HG02852 (cell line): ENCODE measurements around the gene SCD5.

ENCODE experiments used
- ATAC-seq: cut with Tn5 transposase; IDR thresholded peaks from one replicate; pipeline ENCODE4 v1.9.1; 2021; ENCODE audit warnings: mild to moderate bottlenecking, moderate library complexity; ENCODE audit not compliant: unreplicated experiment

SCD5 gene

GRCh38 chr4:82601242-82602015 lies 197.2 kb downstream of the SCD5 start:
- no peak for ATAC-seq

- ATAC-seq = no peak
Measured at GRCh38 chr4:82599336-82599735, 199.3 kb downstream of the SCD5 start.

- no peak for ATAC-seq
Measured at GRCh38 chr4:82594456-82594855, 204.1 kb downstream of the SCD5 start.

GRCh38 chr4:82593411-82593810 lies 205.2 kb downstream of the SCD5 start:
- no peak for ATAC-seq

- ATAC-seq = no peak
Measured at GRCh38 chr4:82592639-82593038, 206.0 kb downstream of the SCD5 start.

GRCh38 chr4:82591592-82591991 lies 207.0 kb downstream of the SCD5 start:
- ATAC-seq = no peak

- ATAC-seq = no peak
Measured at GRCh38 chr4:82589756-82590155, 208.8 kb downstream of the SCD5 start.

GRCh38 chr4:82588771-82589270 lies 209.8 kb downstream of the SCD5 start:
- ATAC-seq = no peak

GRCh38 chr4:82587826-82588540 lies 210.6 kb downstream of the SCD5 start:
- no peak for ATAC-seq

GRCh38 chr4:82585690-82586435 lies 212.7 kb downstream of the SCD5 start:
- ATAC-seq = no peak

- no peak for ATAC-seq
Measured at GRCh38 chr4:82584931-82585330, 213.7 kb downstream of the SCD5 start.

- no peak for ATAC-seq
Measured at GRCh38 chr4:82583897-82584587, 214.6 kb downstream of the SCD5 start.

GRCh38 chr4:82579932-82580331 lies 218.7 kb downstream of the SCD5 start:
- no peak for ATAC-seq
